H1 (cell line): Measurements from ENCODE around the gene ZSCAN21. TPM values are rescaled to one million over a fixed set of nuclear protein-coding genes. Genes with fewer than 3 reads are reported as not detected.
A peak's percentile ranks its signal among the peaks of the same experiment; 100 is the strongest.

ENCODE experiments used
- CTCF ChIA-PET: fragments of 300-600 bp; sonication (Branson Sonifier 250); formaldehyde crosslinking; loops from one replicate; lab custom pipeline; 2021; ENCODE audit not compliant: partially characterized antibody; lab: Charles Lee
- POLR2A ChIA-PET: fragments of 300-600 bp; sonication (Branson Sonifier 250); formaldehyde crosslinking; loops from one replicate; lab custom pipeline; 2021; ENCODE audit warnings: inconsistent platforms; ENCODE audit not compliant: partially characterized antibody; lab: Charles Lee
- DNase-seq, 2 experiments: peaks; one replicate each; pipeline versions ENCODE4 v3.0.0 to v3.0.0-alpha.2; 2010 to 2022; ENCODE audit warnings: low spot score in 2 of 2, low read depth in 1 of 2, mixed read lengths in 1 of 2
- FAIRE-seq: peaks from 2 replicates; lab custom pipeline; 2011; peaks lifted over from hg19 to GRCh38; lab: Jason Lieb, UNC
- H2AFZ ChIP-seq: 2 replicates; pipeline ENCODE4 v1.8.1; 2012; ENCODE audit warnings: low read length, inconsistent platforms
- H2AK5ac ChIP-seq: 2 replicates; pipeline ENCODE4 v1.6.1; 2013; ENCODE audit warnings: low read depth, low read length
- H2BK120ac ChIP-seq: replicated peaks from 2 replicates; pipeline ENCODE3; 2013; ENCODE audit warnings: low read depth, low read length, inconsistent platforms
- H2BK12ac ChIP-seq: 2 replicates; pipeline ENCODE4 v1.6.1; 2013; ENCODE audit warnings: low read depth, low read length
- H2BK15ac ChIP-seq: 2 replicates; pipeline ENCODE4 v1.6.1; 2013; ENCODE audit warnings: low read length
- H2BK20ac ChIP-seq: 2 replicates; pipeline ENCODE4 v1.6.1; 2013; ENCODE audit warnings: low read length
- H2BK5ac ChIP-seq: 2 replicates; pipeline ENCODE4 v1.6.1; 2013; ENCODE audit warnings: low read depth, low read length
- H3K14ac ChIP-seq: 2 replicates; pipeline ENCODE4 v1.6.1; 2013; ENCODE audit warnings: inconsistent platforms; ENCODE audit not compliant: insufficient read length
- H3K18ac ChIP-seq: 2 replicates; pipeline ENCODE4 v1.6.1; 2013; ENCODE audit warnings: low read length; ENCODE audit errors: extremely low read depth
- H3K23ac ChIP-seq: 2 replicates; pipeline ENCODE4 v1.6.1; 2013; ENCODE audit warnings: inconsistent platforms; ENCODE audit not compliant: insufficient read length
- H3K23me2 ChIP-seq: 2 replicates; pipeline ENCODE4 v1.6.1; 2013; ENCODE audit warnings: low read depth, low read length
- H3K27ac ChIP-seq: 2 replicates; pipeline ENCODE4 v1.6.1; 2011; ENCODE audit warnings: low read depth, low read length, inconsistent platforms
- H3K27me3 ChIP-seq, 4 experiments: replicated peaks in 1 of 4; 1 replicate in 1 of 4; 2 replicates in 3 of 4; pipeline versions ENCODE4 v1.6.1 to v1.8.1; 2011 to 2013; ENCODE audit warnings: low read length in 3 of 4, mild to moderate bottlenecking in 3 of 4, inconsistent platforms in 2 of 4, mixed read lengths in 2 of 4, moderate library complexity in 1 of 4; ENCODE audit not compliant: control insufficient read depth in 3 of 4, insufficient read depth in 3 of 4; ENCODE audit errors: extremely low read depth in 1 of 4
- H3K36me3 ChIP-seq, 4 experiments: 2 replicates each; pipeline versions ENCODE4 v1.6.1 to v1.8.1; 2011 to 2013; ENCODE audit warnings: mild to moderate bottlenecking in 4 of 4, low read length in 3 of 4, moderate library complexity in 2 of 4, control low read depth in 1 of 4, inconsistent platforms in 1 of 4; ENCODE audit not compliant: insufficient read depth in 4 of 4, control insufficient read depth in 2 of 4
- H3K4ac ChIP-seq: replicated peaks from 2 replicates; pipeline ENCODE3; 2013; ENCODE audit warnings: low read length, low read depth, mixed read lengths, inconsistent platforms; ENCODE audit not compliant: insufficient read length
- H3K4me1 ChIP-seq, 4 experiments: replicated peaks in 1 of 4; 1 replicate in 1 of 4; 2 replicates in 3 of 4; pipeline versions ENCODE4 v1.6.1 to v1.8.1; 2011 to 2013; ENCODE audit warnings: low read length in 3 of 4, inconsistent platforms in 2 of 4, mixed read lengths in 1 of 4; ENCODE audit not compliant: insufficient read depth in 4 of 4, control insufficient read depth in 3 of 4
- H3K4me2 ChIP-seq, 2 experiments: 2 replicates each; pipeline versions ENCODE4 v1.6.1 to v1.8.1; 2011 to 2013; ENCODE audit warnings: low read depth in 2 of 2, low read length in 2 of 2, control low read depth in 1 of 2, inconsistent platforms in 1 of 2, mild to moderate bottlenecking in 1 of 2; ENCODE audit not compliant: insufficient read depth in 1 of 2
- H3K4me3 ChIP-seq, 4 experiments: fragments of 200-600, 300-600 bp in 1 of 4; sonication (generic), shearing (Covaris generic), sonication (Bioruptor Twin) in 1 of 4; 2 replicates each; pipeline versions ENCODE4 v1.5.1 to v1.8.1; 2011 to 2016; ENCODE audit warnings: low read length in 4 of 4, low read depth in 3 of 4, control low read depth in 2 of 4, inconsistent platforms in 2 of 4, mild to moderate bottlenecking in 2 of 4, mixed read lengths in 1 of 4, moderate library complexity in 1 of 4; ENCODE audit not compliant: insufficient read depth in 2 of 4; ENCODE audit errors: extremely low read depth in 1 of 4
- H3K56ac ChIP-seq: replicated peaks from 2 replicates; pipeline ENCODE3; 2013; ENCODE audit warnings: low read depth, mild to moderate bottlenecking, mixed read lengths, low read length, inconsistent platforms; ENCODE audit not compliant: insufficient read length
- H3K79me1 ChIP-seq: 2 replicates; pipeline ENCODE4 v1.6.1; 2013; ENCODE audit warnings: low read depth, low read length, control low read depth
- H3K79me2 ChIP-seq, 2 experiments: 2 replicates each; pipeline versions ENCODE4 v1.6.1 to v1.8.1; 2012 to 2013; ENCODE audit warnings: low read length in 2 of 2, mild to moderate bottlenecking in 2 of 2, inconsistent platforms in 1 of 2; ENCODE audit not compliant: insufficient read depth in 2 of 2, control insufficient read depth in 1 of 2
- H3K9ac ChIP-seq, 4 experiments: replicated peaks in 1 of 4; 1 replicate in 1 of 4; 2 replicates in 3 of 4; pipeline versions ENCODE4 v1.6.1 to v1.8.1; 2011 to 2013; ENCODE audit warnings: low read depth in 3 of 4, low read length in 3 of 4, control low read depth in 2 of 4, mild to moderate bottlenecking in 2 of 4, moderate library complexity in 2 of 4, inconsistent platforms in 1 of 4; ENCODE audit errors: extremely low read depth in 1 of 4
- H3K9me3 ChIP-seq, 2 experiments: 2 replicates each; pipeline versions ENCODE4 v1.6.1 to v1.8.1; 2012 to 2013; ENCODE audit warnings: mild to moderate bottlenecking in 2 of 2, moderate library complexity in 2 of 2, control low read depth in 1 of 2, inconsistent platforms in 1 of 2, low read depth in 1 of 2, low read length in 1 of 2, mixed read lengths in 1 of 2; ENCODE audit not compliant: insufficient read depth in 2 of 2
- H4K20me1 ChIP-seq, 2 experiments: replicated peaks in 1 of 2; 2 replicates each; pipeline versions ENCODE3 to v1.8.1; 2011 to 2013; ENCODE audit warnings: inconsistent platforms in 2 of 2, low read length in 2 of 2, mild to moderate bottlenecking in 1 of 2; ENCODE audit not compliant: insufficient read depth in 2 of 2, control insufficient read depth in 1 of 2
- H4K5ac ChIP-seq: 2 replicates; pipeline ENCODE4 v1.6.1; 2013; ENCODE audit warnings: low read length, low read depth, mixed read lengths, inconsistent platforms; ENCODE audit not compliant: insufficient read length
- H4K8ac ChIP-seq: 2 replicates; pipeline ENCODE4 v1.8.0; 2013; ENCODE audit warnings: mild to moderate bottlenecking, moderate library complexity, low read length, inconsistent platforms; ENCODE audit not compliant: insufficient read depth; ENCODE audit errors: extremely low read depth
- H4K91ac ChIP-seq: replicated peaks from 2 replicates; pipeline ENCODE3; 2013; ENCODE audit warnings: low read length, mixed read lengths, inconsistent platforms; ENCODE audit not compliant: insufficient read length
- POLR2AphosphoS5 ChIP-seq: IDR thresholded peaks from 2 replicates; pipeline ENCODE4 v1.6.1; 2011; ENCODE audit warnings: low read depth, low read length
- TBP ChIP-seq: IDR thresholded peaks from 2 replicates; pipeline ENCODE4 v1.6.1; 2011; ENCODE audit warnings: low read depth, low read length, improper control_type of control experiment
- WGBS, 2 experiments: shearing (Covaris generic) in 1 of 2; methylation state at CpG; one replicate each; pipeline versions ENCODE4 v1.1.6 to v1.1.7; 2013 to 2015; ENCODE audit warnings: low lambda C conversion rate in 2 of 2, mixed read lengths in 2 of 2, inconsistent platforms in 1 of 2, low coverage in 1 of 2, missing lambda C conversion rate in 1 of 2; ENCODE audit not compliant: insufficient replicate concordance in 2 of 2, insufficient coverage in 1 of 2, insufficient read length in 1 of 2; ENCODE audit errors: extremely low coverage in 1 of 2, missing lambda C conversion rate in 1 of 2; 5-methylcytosine and 5-hydroxymethylcytosine counted together
- polyA plus RNA-seq, 7 experiments: library from polyadenylated mRNA; depleted of rRNA in 3 of 7; stranded (reverse) in 5 of 7; unstranded in 2 of 7; fragments of >200 nt in 5 of 7; fragments of 200-250 nt in 2 of 7; gene quantifications; 1 replicate in 5 of 7; 2 replicates in 1 of 7; 4 replicates in 1 of 7; pipeline versions ENCODE4 v1.2.1 to v1.2.3, GENCODE V29; 2011 to 2013; ENCODE audit warnings: missing spikeins in 2 of 7, mixed read lengths in 2 of 7
- total RNA-seq: library from RNA; stranded (reverse); fragmentation: NEBNext Ultra II Directional; extraction: Animal tissue kit (Norgen Biotek cat#: 25700); gene quantifications from 2 replicates; pipeline ENCODE4 v1.2.1, GENCODE V29; 2021

ZSCAN21 gene
- total and polyA plus RNA-seq, 2 of the 8 experiments (the other 6 are each of a cell fraction or from before 2014, with no cell fraction given), result 15.4 to 26.1 TPM

- H3K36me3 ChIP-seq, result peaks cover 66 to 93% (median 84%) of the 10 kb centered on the region in 4 experiments
- no peak overlapping the region for H2BK12ac ChIP-seq
- peaks cover 68 to 74% of the 10 kb centered on the region in 2 experiments for H3K9me3 ChIP-seq
- no peak overlapping the region for H3K9ac ChIP-seq
- H3K14ac ChIP-seq, result no peak overlapping the region
- no peak overlapping the region for H3K56ac ChIP-seq
- no peak overlapping the region for H2BK15ac ChIP-seq
- H3K4me1 ChIP-seq, result no peaks in the 10 kb centered on the region
- no peak overlapping the region for H2AFZ ChIP-seq
- H3K79me2 ChIP-seq, result peaks cover 4 to 11% of the 10 kb centered on the region in 2 experiments
- H3K18ac ChIP-seq, result no peak overlapping the region
- H3K27me3 ChIP-seq, result no peaks in the 10 kb centered on the region; a peak in 1 of 7 replicates
- peak; percentile 58; the same call in 1 of the 2 replicates for TF ChIP-seq POLR2AphosphoS5
- TF ChIP-seq TBP, result no peak
- FAIRE-seq (no peak), DNase-seq (no peak)
- no peaks in the 10 kb centered on the region for H3K23me2 ChIP-seq
- ChIA-PET CTCF (interaction anchor here (0.9 to 2.0 kb wide), 3 partner anchors 14 to 159 kb away, joined by 3 to 6 read pairs (median 5); no protein-coding TSS in a partner anchor), POLR2A (interaction anchor here (0.6 to 19.6 kb wide), 10 partner anchors 8 to 128 kb away, joined by 3 to 294 read pairs (median 4); partner anchors contain the start of genes MCM7, ZNF3 and ZSCAN21)
- H4K91ac ChIP-seq, result no peak overlapping the region
- H2BK120ac ChIP-seq, result no peak overlapping the region
- H3K27ac ChIP-seq, result no peak overlapping the region
- H4K20me1 ChIP-seq, result no peaks in the 10 kb centered on the region
- 94% methylated on average over 10 of the region's 10 CpGs; no CpG with 5 or more reads in 1 of the 2 experiments for WGBS, 2 experiments
- no peak overlapping the region for H3K23ac ChIP-seq
- H3K79me1 ChIP-seq, result no peaks in the 10 kb centered on the region; the same call in none of the 2 replicates
- no peak overlapping the region for H2BK5ac ChIP-seq
- no peak overlapping the region for H2AK5ac ChIP-seq
- no peak overlapping the region for H3K4me2 ChIP-seq
- no peak overlapping the region for H4K5ac ChIP-seq
- H3K4me3 ChIP-seq, result 0 out of 8 replicates have a peak overlapping the region, but pooled peaks of 1 of the 4 experiments have one; percentile 9
- no peak overlapping the region for H4K8ac ChIP-seq
- no peak overlapping the region for H2BK20ac ChIP-seq
- no peak overlapping the region for H3K4ac ChIP-seq
Observed at GRCh38 chr7:100072462-100072861, 22.9 kb downstream of the ZSCAN21 start.
